Activated CD4-positive, CD25-positive, alpha-beta regulatory T cell treated with anti-CD3 and anti-CD28 coated beads, Interleukin-2, amount 50 U/mL, for 24 hours (primary cell): ENCODE results near the gene GPR3.
"Not testable (repeated sequence)": the region's sequence is repeated elsewhere in the genome, so short reads cannot be mapped to it uniquely, and the experiment has no call there.

Experiments
- ATAC-seq, 2 donors: fragments of 150-1000 bp; cut with Tn5 transposase; one replicate each; pipeline ENCODE4 v1.10.0; 2021; ENCODE audit warnings: mild to moderate bottlenecking in 1 of 2, moderate library complexity in 1 of 2

The GPR3 gene

GRCh38 chr1:27400082-27400962 is 7.9 kb downstream of the GPR3 start:
- ATAC-seq: no peak

GRCh38 chr1:27400963-27401341 is 8.5 kb downstream of the GPR3 start:
- ATAC-seq: no peak

DNA sequence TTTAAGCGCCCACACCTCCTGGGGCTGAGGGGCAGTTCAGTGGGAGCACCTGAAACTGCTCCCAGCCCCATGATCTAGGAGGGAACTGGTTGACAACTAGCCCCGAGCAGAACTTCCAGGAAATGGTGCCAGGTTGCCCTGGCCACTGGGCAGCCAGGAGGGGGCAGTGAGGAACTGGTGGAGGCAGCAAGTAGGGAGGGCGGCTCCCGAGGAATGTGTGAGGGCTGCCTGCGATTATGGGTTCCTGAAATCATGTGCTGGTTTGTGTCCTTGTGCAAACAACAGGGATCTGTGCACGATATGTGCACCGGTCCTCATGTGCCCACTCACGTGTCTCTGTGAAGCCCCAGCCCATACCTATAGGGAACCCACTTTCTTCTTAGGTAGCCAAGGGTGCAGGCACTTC is 9.9 kb downstream of the GPR3 start:
- no peak for ATAC-seq

DNA sequence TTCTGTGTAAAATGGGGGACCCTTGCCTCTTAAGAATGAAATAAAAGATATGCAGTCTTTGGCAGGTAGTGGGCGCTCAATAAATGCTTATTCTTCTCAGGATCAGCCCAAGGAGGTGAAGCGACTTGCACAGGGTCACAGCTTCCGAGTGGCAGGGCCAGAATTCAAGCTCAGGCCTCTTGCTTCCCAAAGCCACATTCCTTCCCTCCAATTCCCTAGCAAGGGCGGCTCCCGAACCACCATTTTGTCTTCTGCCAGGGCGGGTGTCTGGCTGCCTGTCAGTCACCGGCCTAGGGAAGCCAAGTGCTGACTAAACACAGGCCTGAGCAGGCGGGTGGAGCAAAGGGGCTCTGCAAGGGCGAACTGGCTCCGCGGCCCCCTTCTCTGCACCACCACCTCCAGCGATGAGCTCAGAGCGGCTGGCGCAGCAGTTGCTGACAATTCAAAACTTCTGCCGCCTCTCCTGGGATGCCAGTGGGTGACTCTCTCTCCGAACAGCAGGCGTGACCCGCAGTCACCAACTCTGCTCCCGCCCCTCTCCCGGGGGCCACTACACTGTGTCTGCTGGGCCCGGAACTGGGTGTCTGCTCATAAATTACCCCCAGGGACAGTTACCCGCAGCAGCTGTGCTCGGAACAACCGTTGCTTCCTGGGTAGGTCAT is 10.8 kb downstream of the GPR3 start:
- ATAC-seq: peak; percentile 45 to 51

- ATAC-seq: no peak
These were observed 11.5 kb downstream of the GPR3 start for GRCh38 chr1:27403931-27404330.

GRCh38 chr1:27405074-27405473 is 12.7 kb downstream of the GPR3 start:
- ATAC-seq: no peak

- not testable (repeated sequence) for ATAC-seq
These were observed 13.4 kb downstream of the GPR3 start for GRCh38 chr1:27405598-27406361.

DNA sequence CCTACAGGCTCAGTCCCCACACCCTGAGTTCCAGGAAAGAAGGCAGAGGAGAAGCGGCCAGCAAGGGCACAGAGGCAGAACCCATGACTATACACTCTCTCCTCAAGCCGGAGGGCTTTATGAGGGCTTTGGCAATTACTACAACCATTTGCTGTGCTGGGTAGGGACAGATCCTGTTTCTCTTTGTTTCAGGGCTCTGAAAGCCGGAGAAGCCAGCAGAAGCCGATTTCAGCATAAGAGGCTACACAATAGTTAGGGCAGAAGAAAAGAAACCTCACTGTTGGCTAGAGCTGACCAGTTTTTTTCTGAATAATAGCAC is 13.9 kb downstream of the GPR3 start:
- no peak for ATAC-seq

GRCh38 chr1:27406791-27407190 is 14.4 kb downstream of the GPR3 start:
- not testable (repeated sequence) for ATAC-seq

- no peak for ATAC-seq
These were observed 15.7 kb downstream of the GPR3 start for GRCh38 chr1:27408151-27408550.

DNA sequence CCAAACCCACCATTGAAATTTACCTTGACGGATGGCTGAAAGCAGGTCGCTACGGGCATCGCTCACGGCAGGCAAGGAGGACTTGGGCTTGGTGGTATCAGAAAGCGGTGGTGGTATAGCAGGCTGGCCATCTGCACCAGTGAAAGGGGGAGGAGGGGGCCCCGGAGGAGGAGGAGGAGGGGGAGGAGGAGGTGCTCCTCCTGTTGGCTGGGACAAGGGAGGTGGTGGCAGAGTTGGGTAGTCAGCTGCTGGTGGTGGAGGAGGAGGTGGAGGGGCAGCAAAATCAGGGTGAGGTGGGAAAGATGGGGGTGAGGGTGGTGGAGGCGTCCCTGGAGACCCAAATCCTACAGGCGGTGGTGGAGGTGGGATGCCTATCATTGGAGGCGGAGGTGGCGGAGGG is 17.2 kb downstream of the GPR3 start:
- ATAC-seq: no peak

DNA sequence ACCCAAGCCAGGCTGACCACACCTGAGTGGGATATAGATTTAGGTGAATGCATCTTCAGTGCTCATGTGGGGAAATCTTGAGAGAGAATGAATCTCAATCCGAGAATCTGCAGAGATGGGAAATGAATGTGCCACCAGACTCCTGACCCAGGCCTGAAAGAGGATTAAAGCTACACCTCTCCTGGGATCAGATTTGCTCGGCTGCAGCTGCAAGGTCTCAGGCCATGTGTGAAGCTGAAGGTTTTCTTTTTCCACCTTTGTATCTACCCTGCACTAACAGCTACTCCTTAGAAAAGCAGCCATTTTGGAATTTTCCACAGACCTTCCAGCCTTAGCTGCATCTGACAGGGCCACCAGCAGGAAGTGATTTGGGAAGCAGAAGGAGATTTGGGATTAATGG is 18.3 kb downstream of the GPR3 start:
- no peak for ATAC-seq

- no peak for ATAC-seq
These were observed 20.1 kb downstream of the GPR3 start for GRCh38 chr1:27412502-27412901.

DNA sequence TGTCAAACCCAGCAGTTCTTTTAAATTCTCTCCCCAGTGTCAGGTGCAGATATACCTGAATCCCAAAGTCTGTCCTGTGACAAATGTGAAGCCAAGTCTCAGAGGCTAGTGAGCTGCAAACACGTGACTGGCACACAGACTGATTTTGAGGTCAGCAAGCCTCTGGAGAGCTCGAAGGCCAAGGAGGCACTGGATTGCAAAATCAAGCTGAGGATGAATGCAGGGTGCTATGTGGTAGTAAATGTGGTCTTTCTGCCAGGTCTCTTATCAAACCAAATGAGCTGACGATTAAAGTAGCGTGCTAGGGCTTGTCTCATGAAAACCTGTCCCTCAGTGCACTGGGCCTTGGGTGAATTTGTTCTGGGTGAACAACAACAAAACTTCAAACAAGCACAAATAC is 20.6 kb downstream of the GPR3 start:
- ATAC-seq: no peak

DNA sequence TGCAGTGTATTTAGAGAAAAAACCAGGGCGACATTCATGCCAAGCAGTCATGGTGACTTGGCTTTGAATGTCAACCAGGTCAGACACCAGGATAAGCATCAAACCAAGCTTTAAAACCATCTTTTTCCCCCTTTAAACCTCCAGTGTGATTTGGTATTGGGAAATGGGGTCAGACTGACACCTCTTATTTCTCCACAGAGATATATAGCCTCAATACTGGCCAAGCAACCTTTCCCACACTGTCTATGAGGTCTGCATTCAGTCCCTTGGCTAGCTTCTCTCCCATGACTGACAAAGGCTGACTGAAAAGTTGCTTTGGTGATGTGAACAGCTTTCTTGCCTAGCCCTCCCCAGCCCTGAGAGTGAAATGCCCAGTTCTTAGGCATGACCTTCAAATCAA is 21.7 kb downstream of the GPR3 start:
- ATAC-seq: no peak

DNA sequence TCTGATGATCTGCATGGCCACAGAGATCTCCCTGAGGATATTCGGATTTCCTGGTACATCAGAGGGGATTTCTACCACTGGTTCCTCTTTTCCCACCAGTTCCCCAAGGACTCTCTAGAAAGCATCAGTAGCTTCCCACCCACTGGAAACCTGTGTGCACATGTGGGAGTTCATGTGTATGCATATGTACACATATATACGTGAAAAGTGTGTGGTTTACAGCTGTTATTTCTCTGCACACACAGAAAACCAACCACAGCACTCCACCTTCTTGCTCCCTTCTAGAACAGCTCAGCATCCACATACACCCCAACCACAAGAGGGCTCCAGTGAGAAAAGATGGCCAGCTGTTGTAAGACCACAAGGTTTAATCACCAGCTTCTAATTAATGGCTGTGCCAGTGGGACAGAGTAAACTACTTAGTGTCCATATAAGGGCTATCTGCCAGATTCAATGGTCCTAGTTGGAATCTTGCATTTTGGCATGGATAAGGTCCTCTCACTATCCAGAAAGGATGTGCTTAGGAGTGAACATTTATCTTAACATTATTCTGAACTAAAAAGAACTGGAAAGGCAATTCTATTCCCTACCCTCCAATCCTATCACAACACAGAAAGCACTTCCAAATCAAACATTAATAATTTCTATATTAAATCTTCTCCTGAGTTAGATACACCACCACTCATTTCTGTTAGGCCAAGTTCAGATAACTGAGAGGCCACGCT is 24.1 kb downstream of the GPR3 start:
- peak; percentile 55 to 59 for ATAC-seq

- no peak for ATAC-seq
These were observed 25.3 kb downstream of the GPR3 start for GRCh38 chr1:27417713-27418112.

- peak; percentile 96 to 98 for ATAC-seq
These were observed 26.1 kb downstream of the GPR3 start for GRCh38 chr1:27418326-27419185.

- no peak for ATAC-seq
These were observed 31.3 kb downstream of the GPR3 start for GRCh38 chr1:27423709-27424108.

GRCh38 chr1:27427329-27427728 is 34.9 kb downstream of the GPR3 start:
- no peak for ATAC-seq

GRCh38 chr1:27427816-27428315 is 35.4 kb downstream of the GPR3 start:
- no peak for ATAC-seq
